ENCODE data around the gene BMPER.

GRCh38 chr7:33862946-33863814 is 42.2 kb upstream of the BMPER start:
- no peak for TF ChIP-seq CTCF (conservative IDR thresholded peaks at IDR 0.05 in 1 of 2, IDR thresholded peaks at IDR 0.05 in 1 of 2; ENCODE audit: low read depth in 1 of 2, low read length in 2 of 2)
- no peak for TF ChIP-seq EZH2 (IDR thresholded peaks at IDR 0.05; ENCODE audit: low read length, missing control alignments)
